ENCODE results near the gene RRP8. TPM values are rescaled to one million over a fixed set of nuclear protein-coding genes. Genes with fewer than 3 reads are reported as not detected.

Gene RRP8
- total and polyA plus RNA-seq, 2 of the 8 experiments (the other 6 are each of a cell fraction or from before 2014, with no cell fraction given) = 4.2 to 14.9 TPM

GRCh38 chr11:6618117-6619003 is 14.9 kb upstream of the RRP8 start:
- H4K8ac ChIP-seq (ENCODE audit: extremely low read depth, insufficient read depth, low read length) = peak overlapping the region; percentile 87; the same call in 1 of the 2 replicates
- no peak overlapping the region for H3K18ac ChIP-seq (ENCODE audit: extremely low read depth, low read length)
- 83% methylated on average over 15 of the region's 15 CpGs; no CpG with 5 or more reads in 1 of the 2 experiments for WGBS, 2 experiments (ENCODE audit: extremely low coverage in 1 of 2, insufficient coverage in 1 of 2, insufficient read length in 1 of 2, insufficient replicate concordance in 2 of 2, low coverage in 1 of 2, low lambda C conversion rate in 2 of 2, missing lambda C conversion rate in 1 of 2)
- peaks cover 0 to 4% (median 2%) of the 10 kb centered on the region in 4 experiments; a peak in 4 of 8 replicates for H3K36me3 ChIP-seq (ENCODE audit: control insufficient read depth in 2 of 4, insufficient read depth in 4 of 4, low read length in 3 of 4)
- peak overlapping the region; percentile 63 for H3K4ac ChIP-seq (replicated peaks; ENCODE audit: insufficient read length, low read depth, low read length)
- H2BK12ac ChIP-seq (ENCODE audit: low read depth, low read length) = no peak overlapping the region
- H2BK5ac ChIP-seq (ENCODE audit: low read depth, low read length) = no peak overlapping the region
- no peak overlapping the region for H2AK5ac ChIP-seq (ENCODE audit: low read depth, low read length)
- no peaks in the 10 kb centered on the region for H3K27me3 ChIP-seq (replicated peaks in 1 of 4; ENCODE audit: control insufficient read depth in 3 of 4, extremely low read depth in 1 of 4, insufficient read depth in 3 of 4, low read length in 3 of 4)
- ChIA-PET CTCF (ENCODE audit: partially characterized antibody) (interaction anchor here (0.7 to 2.6 kb wide), 17 partner anchors 10 to 654 kb away, joined by 3 to 11 read pairs (median 3); partner anchors contain the start of gene ILK), POLR2A (ENCODE audit: partially characterized antibody) (interaction anchor here (0.7 to 3.2 kb wide), 14 partner anchors 9 to 218 kb away, joined by 3 to 31 read pairs (median 4); partner anchors contain the start of genes MRPL17 and RRP8)
- no peaks in the 10 kb centered on the region for H4K20me1 ChIP-seq (replicated peaks in 1 of 2; ENCODE audit: control insufficient read depth in 1 of 2, insufficient read depth in 2 of 2, low read length in 2 of 2)
- no peak overlapping the region for H4K91ac ChIP-seq (replicated peaks; ENCODE audit: insufficient read length, low read length)
- H4K5ac ChIP-seq (ENCODE audit: insufficient read length, low read depth, low read length) = no peak overlapping the region
- H3K4me3 ChIP-seq (ENCODE audit: extremely low read depth in 1 of 4, insufficient read depth in 2 of 4, low read depth in 3 of 4, low read length in 4 of 4) = peak overlapping the region; percentile 72 to 97 (median 89)
- no peaks in the 10 kb centered on the region for H3K9me3 ChIP-seq (ENCODE audit: insufficient read depth in 2 of 2, low read depth in 1 of 2, low read length in 1 of 2)
- no peak overlapping the region for H3K23ac ChIP-seq (ENCODE audit: insufficient read length)
- no peak overlapping the region for H2BK15ac ChIP-seq (ENCODE audit: low read length)
- H3K4me2 ChIP-seq (ENCODE audit: insufficient read depth in 1 of 2, low read depth in 2 of 2, low read length in 2 of 2) = peak overlapping the region; percentile 90 to 98
- H2AFZ ChIP-seq (ENCODE audit: low read length) = no peak overlapping the region
- peaks cover 0 to 8% of the 10 kb centered on the region in 2 experiments; a peak in 1 of 4 replicates for H3K79me2 ChIP-seq (ENCODE audit: control insufficient read depth in 1 of 2, insufficient read depth in 2 of 2, low read length in 2 of 2)
- no peaks in the 10 kb centered on the region; the same call in none of the 2 replicates for H3K79me1 ChIP-seq (ENCODE audit: low read depth, low read length)
- H3K9ac ChIP-seq (replicated peaks in 1 of 4; ENCODE audit: extremely low read depth in 1 of 4, low read depth in 3 of 4, low read length in 3 of 4) = peak overlapping the region; percentile 68 to 96 (median 79)
- H3K27ac ChIP-seq (ENCODE audit: low read depth, low read length) = no peak overlapping the region
- H3K23me2 ChIP-seq (ENCODE audit: low read depth, low read length) = peaks cover 6% of the 10 kb centered on the region
- DNase-seq (ENCODE audit: low read depth in 1 of 2, low spot score in 2 of 2) (no peak), FAIRE-seq (no peak)
- H2BK120ac ChIP-seq (replicated peaks; ENCODE audit: low read depth, low read length) = no peak overlapping the region
- no peak overlapping the region for H2BK20ac ChIP-seq (ENCODE audit: low read length)
- peaks cover 0 to 7% (median 4%) of the 10 kb centered on the region in 4 experiments; a peak in 3 of 7 replicates for H3K4me1 ChIP-seq (replicated peaks in 1 of 4; ENCODE audit: control insufficient read depth in 3 of 4, insufficient read depth in 4 of 4, low read length in 3 of 4)
- H3K14ac ChIP-seq (ENCODE audit: insufficient read length) = no peak overlapping the region
- H3K56ac ChIP-seq (replicated peaks; ENCODE audit: insufficient read length, low read depth, low read length) = no peak overlapping the region
- TF ChIP-seq SUZ12 (IDR thresholded peaks at IDR 0.05; ENCODE audit: low read length) (no peak), CEBPB (IDR thresholded peaks at IDR 0.05; ENCODE audit: low read depth, low read length) (no peak), POLR2AphosphoS5 (IDR thresholded peaks at IDR 0.05; ENCODE audit: low read depth, low read length) (no peak), NRF1 (IDR thresholded peaks at IDR 0.05; ENCODE audit: low read depth, low read length) (no peak), KDM4A (IDR thresholded peaks at IDR 0.05; ENCODE audit: low read depth, low read length, severe bottlenecking) (no peak), EZH2 (IDR thresholded peaks at IDR 0.05; ENCODE audit: low read depth, low read length, severe bottlenecking) (no peak), FOSL1 (IDR thresholded peaks at IDR 0.05; ENCODE audit: insufficient read depth, low read depth, low read length) (no peak), YY1 (IDR thresholded peaks at IDR 0.05; ENCODE audit: low read depth, low read length) (no peak), TEAD4 (IDR thresholded peaks at IDR 0.05; ENCODE audit: low read depth, low read length) (no peak), CREB1 (IDR thresholded peaks at IDR 0.05) (no peak), BRCA1 (IDR thresholded peaks at IDR 0.05; ENCODE audit: low read depth, low read length) (no peak), EGR1 (IDR thresholded peaks at IDR 0.05; ENCODE audit: borderline replicate concordance, low read depth, low read length) (no peak), SIX5 (IDR thresholded peaks at IDR 0.05; ENCODE audit: low read depth, low read length) (no peak)
